MM.1S (cell line): ENCODE measurements around the gene FAM186B.

ENCODE experiments used
- EZH2phosphoT487 ChIP-seq: fragments of 300-600 bp; sonication (generic); IDR thresholded peaks from 2 replicates; pipeline ENCODE4 v1.6.1; 2018; ENCODE audit warnings: antibody characterized with exemption, low read length
- TF ChIP-seq, protein P1 (sequence below): fragments of 300-600 bp; sonication (generic); IDR thresholded peaks from 2 replicates; pipeline ENCODE4 v1.5.1; 2016; ENCODE audit warnings: antibody characterized with exemption, low read length, mixed read lengths

DNA sequence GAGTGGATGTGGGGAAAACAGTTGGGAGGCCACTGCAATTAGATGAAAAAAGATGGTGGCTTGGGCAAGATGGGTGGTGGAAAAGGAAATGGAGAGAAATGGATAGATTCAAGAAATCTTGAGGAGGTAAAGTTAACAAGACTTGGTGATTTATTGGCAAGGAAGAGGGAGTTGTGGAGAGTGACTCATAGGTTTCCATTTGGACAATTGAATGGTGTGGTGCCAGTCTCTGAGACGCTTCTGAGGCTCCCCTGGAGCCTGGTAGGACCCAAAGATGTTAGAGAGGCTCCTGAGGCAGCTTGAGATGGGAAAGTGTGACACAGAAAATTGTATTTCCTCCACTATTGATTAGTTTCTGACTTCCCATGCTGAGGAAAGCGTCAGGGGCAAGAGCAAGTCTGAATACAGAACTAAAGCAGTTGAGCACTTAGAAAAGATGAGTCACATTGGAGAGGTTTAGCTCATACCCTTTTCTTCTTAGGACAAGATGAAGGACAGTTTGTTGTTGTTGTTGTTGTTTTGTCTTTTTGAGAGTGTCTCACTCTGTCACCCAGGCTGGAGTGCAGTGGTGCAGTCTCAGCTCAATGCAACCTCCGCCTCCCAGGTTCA, 22.4 kb upstream of the FAM186B start:
- TF ChIP-seq, protein P1, sequence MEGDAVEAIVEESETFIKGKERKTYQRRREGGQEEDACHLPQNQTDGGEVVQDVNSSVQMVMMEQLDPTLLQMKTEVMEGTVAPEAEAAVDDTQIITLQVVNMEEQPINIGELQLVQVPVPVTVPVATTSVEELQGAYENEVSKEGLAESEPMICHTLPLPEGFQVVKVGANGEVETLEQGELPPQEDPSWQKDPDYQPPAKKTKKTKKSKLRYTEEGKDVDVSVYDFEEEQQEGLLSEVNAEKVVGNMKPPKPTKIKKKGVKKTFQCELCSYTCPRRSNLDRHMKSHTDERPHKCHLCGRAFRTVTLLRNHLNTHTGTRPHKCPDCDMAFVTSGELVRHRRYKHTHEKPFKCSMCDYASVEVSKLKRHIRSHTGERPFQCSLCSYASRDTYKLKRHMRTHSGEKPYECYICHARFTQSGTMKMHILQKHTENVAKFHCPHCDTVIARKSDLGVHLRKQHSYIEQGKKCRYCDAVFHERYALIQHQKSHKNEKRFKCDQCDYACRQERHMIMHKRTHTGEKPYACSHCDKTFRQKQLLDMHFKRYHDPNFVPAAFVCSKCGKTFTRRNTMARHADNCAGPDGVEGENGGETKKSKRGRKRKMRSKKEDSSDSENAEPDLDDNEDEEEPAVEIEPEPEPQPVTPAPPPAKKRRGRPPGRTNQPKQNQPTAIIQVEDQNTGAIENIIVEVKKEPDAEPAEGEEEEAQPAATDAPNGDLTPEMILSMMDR, result no peak
- TF ChIP-seq EZH2phosphoT487, result no peak
